Esophagus squamous epithelium (tissue), 5 donors: ENCODE data around the gene C1orf50. TPM values are rescaled to one million over a fixed set of nuclear protein-coding genes. Genes with fewer than 3 reads are reported as not detected.

Source experiments
- DNase-seq: peaks from one replicate; lab custom pipeline; 2025; lab: John Stamatoyannopoulos, UW
- H3K27ac ChIP-seq, 4 donors: fragments of 200-600 bp; sonication (generic); one replicate each; pipeline ENCODE4 v1.5.1; 2016 to 2019; ENCODE audit warnings: mild to moderate bottlenecking in 1 of 4
- H3K27me3 ChIP-seq, 4 donors: fragments of 200-600 bp; sonication (generic); 1 replicate in 3 of 4; 2 replicates in 1 of 4; pipeline versions ENCODE4 v1.5.1 to v1.6.0; 2017 to 2021; ENCODE audit warnings: antibody characterized with exemption in 1 of 4
- H3K36me3 ChIP-seq, 3 donors: fragments of 200-600 bp; sonication (generic); one replicate each; pipeline ENCODE4 v1.5.1; 2016 to 2019
- H3K4me1 ChIP-seq, 3 donors: fragments of 200-600 bp; sonication (generic); one replicate each; pipeline ENCODE4 v1.5.1; 2017 to 2019
- H3K4me3 ChIP-seq, 4 donors: fragments of 200-600 bp; sonication (generic); 1 replicate in 3 of 4; 2 replicates in 1 of 4; pipeline ENCODE4 v1.5.1; 2016 to 2019; ENCODE audit warnings: mild to moderate bottlenecking in 2 of 4, moderate library complexity in 1 of 4
- H3K9me3 ChIP-seq, 3 donors: fragments of 200-600 bp; sonication (generic); one replicate each; pipeline ENCODE4 v1.5.1; 2016 to 2019
- POLR2A ChIP-seq, 4 donors: fragments of 450-650 bp; IDR thresholded peaks; one replicate each; pipeline ENCODE4 v1.6.1; 2017; ENCODE audit warnings: antibody characterized with exemption in 4 of 4, mild to moderate bottlenecking in 4 of 4, moderate library complexity in 3 of 4
- WGBS, 2 donors: methylation state at CpG; one replicate each; pipeline ENCODE4 v1.1.5; 2018; 5-methylcytosine and 5-hydroxymethylcytosine counted together
- intact Hi-C: fragments of 100-400 bp; cut with DNase I; formaldehyde crosslinking; loops from one replicate; pipeline ENCODE4 v1.15.0; 2022
- total RNA-seq, 4 donors: library from RNA; depleted of rRNA; stranded (reverse); fragments of >200 nt; gene quantifications; one replicate each; pipeline ENCODE4 v1.1.0, GENCODE V29; 2016
- TF ChIP-seq, protein P1 (sequence below), 6 experiments: fragments of 450-650 bp in 4 of 6; fragments of 200-600 bp in 2 of 6; sonication (generic) in 2 of 6; IDR thresholded peaks; one replicate each; pipeline ENCODE4 v1.5.1; 2016 to 2019; ENCODE audit warnings: antibody characterized with exemption in 6 of 6, mild to moderate bottlenecking in 4 of 6, moderate library complexity in 4 of 6
- donor health status: DM: yes; HTN: yes; CAD: no.

The C1orf50 gene
- total RNA-seq, 4 donors from 2014 or later: 1.5 to 15.4 (median 3.8) TPM

DNA sequence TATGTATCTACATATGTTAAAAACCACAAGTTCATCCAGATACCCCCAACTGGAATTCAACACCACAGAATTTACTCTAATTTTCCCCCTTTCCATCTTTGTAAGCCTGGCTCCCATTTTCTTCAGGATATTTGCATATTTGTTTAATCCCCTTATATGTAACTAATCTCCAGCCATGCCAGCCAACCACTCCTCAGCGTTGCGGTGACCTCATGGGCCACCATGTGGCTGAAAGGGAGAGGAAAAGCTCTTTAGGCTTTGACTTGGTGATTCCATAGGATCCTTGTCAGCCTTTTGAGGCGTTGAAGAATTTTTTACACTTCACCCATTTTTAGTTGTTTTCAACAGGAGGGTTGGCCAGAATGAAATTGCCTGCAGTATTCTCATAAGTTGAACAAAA is 37.0 kb upstream of the C1orf50 start:
- DNase-seq: no peak
- TF ChIP-seq, protein P1, sequence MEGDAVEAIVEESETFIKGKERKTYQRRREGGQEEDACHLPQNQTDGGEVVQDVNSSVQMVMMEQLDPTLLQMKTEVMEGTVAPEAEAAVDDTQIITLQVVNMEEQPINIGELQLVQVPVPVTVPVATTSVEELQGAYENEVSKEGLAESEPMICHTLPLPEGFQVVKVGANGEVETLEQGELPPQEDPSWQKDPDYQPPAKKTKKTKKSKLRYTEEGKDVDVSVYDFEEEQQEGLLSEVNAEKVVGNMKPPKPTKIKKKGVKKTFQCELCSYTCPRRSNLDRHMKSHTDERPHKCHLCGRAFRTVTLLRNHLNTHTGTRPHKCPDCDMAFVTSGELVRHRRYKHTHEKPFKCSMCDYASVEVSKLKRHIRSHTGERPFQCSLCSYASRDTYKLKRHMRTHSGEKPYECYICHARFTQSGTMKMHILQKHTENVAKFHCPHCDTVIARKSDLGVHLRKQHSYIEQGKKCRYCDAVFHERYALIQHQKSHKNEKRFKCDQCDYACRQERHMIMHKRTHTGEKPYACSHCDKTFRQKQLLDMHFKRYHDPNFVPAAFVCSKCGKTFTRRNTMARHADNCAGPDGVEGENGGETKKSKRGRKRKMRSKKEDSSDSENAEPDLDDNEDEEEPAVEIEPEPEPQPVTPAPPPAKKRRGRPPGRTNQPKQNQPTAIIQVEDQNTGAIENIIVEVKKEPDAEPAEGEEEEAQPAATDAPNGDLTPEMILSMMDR (IDR thresholded peaks at IDR 0.05): no peak
- TF ChIP-seq POLR2A (IDR thresholded peaks at IDR 0.05): no peak

DNA sequence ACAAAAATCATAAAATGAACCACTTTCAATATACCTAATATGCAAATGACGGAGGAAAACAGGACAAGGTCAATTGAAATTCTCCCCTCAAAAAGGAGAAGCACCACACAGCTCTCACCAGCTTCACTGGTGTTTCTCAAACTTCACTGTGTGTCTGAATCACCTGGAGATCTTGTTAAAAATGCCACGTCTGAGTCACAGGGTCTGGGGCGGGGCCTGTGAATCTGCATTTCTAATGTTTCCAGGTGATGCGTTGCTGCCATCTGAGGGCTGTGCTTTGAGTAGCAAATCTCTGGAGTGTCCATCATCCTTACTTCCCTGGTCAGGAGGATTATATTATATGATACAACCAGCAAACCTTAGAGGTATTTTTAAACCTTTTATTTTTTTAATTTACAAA is 36.1 kb upstream of the C1orf50 start:
- Histone ChIP-seq H3K36me3 (no peaks in the 10 kb centered on the region), H3K4me1 (peaks cover 0 to 7% (median 5%) of the 10 kb centered on the region in 3 donors), H3K4me3 (no peak overlapping the region), H3K27ac (no peak overlapping the region), H3K27me3 (no peaks in the 10 kb centered on the region), H3K9me3 (no peaks in the 10 kb centered on the region)
- DNase-seq: no peak
- 50 to 61% methylated on average over 4 of the region's 4 CpGs for WGBS, 2 donors
- TF ChIP-seq, protein P1 (IDR thresholded peaks at IDR 0.05): no peak
- no peak for TF ChIP-seq POLR2A (IDR thresholded peaks at IDR 0.05)
- intact Hi-C loops: no loop called here

More for the DNA sequence above, 37.0 kb upstream of the C1orf50 start:
- intact Hi-C loops: no loop called here
- Histone ChIP-seq H3K27ac (no peak overlapping the region), H3K27me3 (no peaks in the 10 kb centered on the region), H3K36me3 (no peaks in the 10 kb centered on the region), H3K9me3 (no peaks in the 10 kb centered on the region), H3K4me3 (no peak overlapping the region), H3K4me1 (no peaks in the 10 kb centered on the region)
- 79 to 86% methylated on average over 3 of the region's 3 CpGs for WGBS, 2 donors

DNA sequence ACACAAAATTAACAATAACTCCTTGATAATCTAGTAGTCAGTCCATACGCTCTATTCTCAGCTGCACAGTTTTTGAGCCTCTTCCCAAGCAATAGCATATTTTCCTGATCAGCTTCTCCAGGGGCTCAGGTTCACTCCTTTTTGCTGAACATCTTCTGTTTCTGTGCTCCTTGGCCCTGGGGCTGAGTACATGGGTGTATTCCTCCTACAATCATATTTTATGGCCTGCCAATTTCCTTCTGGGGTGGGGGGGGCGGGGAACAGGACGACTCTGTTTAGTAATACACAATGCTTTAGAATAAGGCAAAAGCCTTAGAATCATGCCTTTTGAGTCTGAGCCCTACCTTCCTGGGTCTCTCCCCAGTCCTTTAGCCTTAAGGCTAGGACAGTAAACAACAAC is 35.5 kb upstream of the C1orf50 start:
- TF ChIP-seq POLR2A (IDR thresholded peaks at IDR 0.05): no peak
- TF ChIP-seq, protein P1 (IDR thresholded peaks at IDR 0.05): no peak
- no peaks in the 10 kb centered on the region for H3K9me3 ChIP-seq
- H3K4me3 ChIP-seq: no peak overlapping the region
- no peak for DNase-seq
- no peak overlapping the region for H3K27ac ChIP-seq
- peaks cover 3 to 13% (median 11%) of the 10 kb centered on the region in 3 donors for H3K4me1 ChIP-seq
- 38 to 57% methylated on average over 3 of the region's 3 CpGs for WGBS, 2 donors
- no peaks in the 10 kb centered on the region for H3K36me3 ChIP-seq
- intact Hi-C loops: no loop called here
- no peaks in the 10 kb centered on the region for H3K27me3 ChIP-seq

DNA sequence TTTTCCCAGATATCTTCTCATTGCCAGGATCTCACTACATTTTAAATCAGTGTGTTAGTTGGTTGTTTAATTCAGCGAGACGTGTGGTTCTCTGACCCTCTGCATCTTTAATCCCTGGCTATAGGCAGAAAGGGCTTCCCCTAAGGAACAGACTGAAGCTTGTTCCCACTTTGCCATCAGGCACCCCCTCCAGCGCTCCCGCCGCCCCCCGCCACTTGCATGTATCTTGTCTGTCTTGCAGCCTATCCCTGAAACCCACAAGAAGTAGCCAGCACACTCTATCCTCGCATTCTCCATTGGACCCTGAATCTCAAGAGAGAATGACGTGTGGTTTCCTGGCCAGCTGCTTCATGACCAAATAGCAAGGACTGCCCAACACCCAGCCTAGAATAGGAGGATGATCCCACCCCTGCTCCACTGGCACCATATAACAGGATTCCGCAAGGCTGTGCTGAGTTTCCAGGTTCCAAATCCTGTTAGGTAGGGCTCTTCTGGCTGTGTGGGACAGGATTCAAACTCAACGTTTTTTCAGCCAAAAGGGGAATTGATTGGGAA is 34.8 kb upstream of the C1orf50 start:
- H3K4me3 ChIP-seq: no peak overlapping the region
- DNase-seq: no peak
- intact Hi-C loops: no loop called here
- H3K27me3 ChIP-seq: no peaks in the 10 kb centered on the region
- TF ChIP-seq POLR2A (IDR thresholded peaks at IDR 0.05): no peak
- TF ChIP-seq, protein P1 (IDR thresholded peaks at IDR 0.05): no peak
- H3K27ac ChIP-seq: no peak overlapping the region
- H3K9me3 ChIP-seq: no peaks in the 10 kb centered on the region
- WGBS, 2 donors: 62 to 74% methylated on average over 6 to 10 of the region's 10 CpGs
- H3K4me1 ChIP-seq: peaks cover 8 to 19% (median 17%) of the 10 kb centered on the region in 3 donors
- no peaks in the 10 kb centered on the region for H3K36me3 ChIP-seq

GRCh38 chr1:42733415-42734200 is 33.4 kb upstream of the C1orf50 start:
- intact Hi-C loops: no loop called here
- Histone ChIP-seq H3K9me3 (no peaks in the 10 kb centered on the region), H3K27ac (no peak overlapping the region), H3K36me3 (no peaks in the 10 kb centered on the region), H3K27me3 (no peaks in the 10 kb centered on the region), H3K4me1 (peaks cover 8 to 27% (median 22%) of the 10 kb centered on the region in 3 donors), H3K4me3 (no peak overlapping the region)
- TF ChIP-seq, protein P1 (IDR thresholded peaks at IDR 0.05): no peak
- no peak for TF ChIP-seq POLR2A (IDR thresholded peaks at IDR 0.05)
- WGBS, 2 donors: 92% methylated on average over 7 to 11 of the region's 12 CpGs
- no peak for DNase-seq
